GM21576 (cell line): ENCODE measurements around the gene BEND5.

Experiments
- ATAC-seq: cut with Tn5 transposase; IDR thresholded peaks from one replicate; pipeline ENCODE4 v1.9.1; 2021; ENCODE audit warnings: mild to moderate bottlenecking, moderate library complexity; ENCODE audit not compliant: unreplicated experiment

BEND5 gene

DNA sequence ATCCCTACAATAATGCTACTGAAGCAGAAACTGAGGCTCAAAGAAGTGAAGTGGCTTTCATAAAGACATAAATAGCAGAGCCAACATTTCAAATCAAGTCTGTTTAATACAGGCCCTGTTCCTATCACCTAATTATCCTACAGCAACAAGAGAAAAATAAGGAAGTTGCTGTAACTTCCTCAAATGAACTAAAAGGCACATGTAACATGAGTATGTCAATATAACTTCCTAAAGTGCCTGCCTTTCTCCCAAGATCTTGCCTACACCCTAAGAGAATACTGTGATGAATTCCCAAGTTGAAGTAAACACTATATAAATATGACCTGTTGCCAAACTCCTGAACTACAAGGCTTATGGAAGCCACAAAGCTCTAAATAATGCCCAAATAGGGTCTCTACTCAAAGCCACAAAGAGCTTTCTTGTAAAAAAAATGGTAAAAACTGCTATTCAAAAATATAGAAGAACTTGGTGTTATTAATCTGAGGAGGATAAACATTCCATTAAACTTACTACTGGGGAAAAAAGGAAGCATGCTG is 8.6 kb downstream of the BEND5 start:
- no peak for ATAC-seq

DNA sequence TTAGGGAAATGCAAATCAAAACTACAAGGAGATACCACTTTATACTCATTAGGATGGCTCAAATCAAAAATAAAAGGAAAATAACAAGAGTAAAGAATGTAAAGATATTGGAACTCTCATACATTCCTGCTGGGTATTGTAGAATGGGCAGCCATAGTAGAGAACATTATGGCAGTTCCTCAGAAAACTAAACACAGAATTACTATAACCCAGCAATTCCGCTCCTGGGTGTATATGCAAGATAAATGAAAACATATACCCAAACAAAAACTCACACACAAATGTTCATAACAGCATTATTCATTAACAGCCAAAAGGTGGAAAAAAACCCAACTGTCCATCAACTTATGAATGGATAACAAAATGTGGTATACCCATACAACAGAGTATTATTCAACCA is 11.4 kb downstream of the BEND5 start:
- no peak for ATAC-seq

DNA sequence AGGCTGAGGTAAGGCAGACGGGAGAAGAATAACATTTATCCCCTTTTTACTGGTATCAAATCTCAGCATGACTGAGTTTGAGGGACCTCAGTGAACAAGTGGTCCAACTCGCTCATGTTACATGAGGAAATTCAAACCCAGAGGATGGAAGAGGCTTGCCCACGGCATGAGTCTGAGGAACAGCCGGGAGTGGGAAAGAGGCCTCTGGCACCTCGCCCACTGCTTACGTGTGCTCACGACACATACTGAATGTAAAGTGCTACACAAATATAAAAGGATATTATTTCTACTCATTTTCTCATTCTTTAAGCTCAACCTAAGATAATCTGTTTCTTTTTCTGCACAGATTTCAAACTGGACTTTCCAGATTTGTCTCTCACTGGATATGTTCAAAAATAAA is 14.7 kb downstream of the BEND5 start:
- no peak for ATAC-seq

- ATAC-seq: no peak
Observed at GRCh38 chr1:48761411-48761810, 15.3 kb downstream of the BEND5 start.

GRCh38 chr1:48760857-48761256 is 15.8 kb downstream of the BEND5 start:
- no peak for ATAC-seq

DNA sequence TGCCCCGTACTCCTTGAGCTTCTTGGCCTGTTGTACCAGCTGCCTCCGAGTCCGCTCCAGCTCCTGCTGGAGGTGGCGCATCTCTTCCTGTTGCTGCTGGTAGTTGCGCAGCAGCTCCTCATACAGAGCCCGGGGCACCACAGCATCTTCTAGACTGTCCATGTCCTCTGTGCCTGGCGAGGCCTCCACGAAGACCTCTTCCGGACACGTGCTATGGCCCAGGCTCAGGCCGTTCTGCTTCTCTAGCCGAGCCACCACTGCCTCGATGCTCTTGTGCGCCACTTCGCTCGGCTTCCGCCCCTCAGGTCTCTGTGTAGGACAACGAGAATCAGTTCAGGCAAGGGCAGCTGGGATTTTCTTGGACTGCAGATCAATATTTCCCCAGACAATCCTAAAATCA is 17.7 kb downstream of the BEND5 start:
- ATAC-seq: no peak

- no peak for ATAC-seq
Observed at GRCh38 chr1:48757363-48757762, 19.3 kb downstream of the BEND5 start.

DNA sequence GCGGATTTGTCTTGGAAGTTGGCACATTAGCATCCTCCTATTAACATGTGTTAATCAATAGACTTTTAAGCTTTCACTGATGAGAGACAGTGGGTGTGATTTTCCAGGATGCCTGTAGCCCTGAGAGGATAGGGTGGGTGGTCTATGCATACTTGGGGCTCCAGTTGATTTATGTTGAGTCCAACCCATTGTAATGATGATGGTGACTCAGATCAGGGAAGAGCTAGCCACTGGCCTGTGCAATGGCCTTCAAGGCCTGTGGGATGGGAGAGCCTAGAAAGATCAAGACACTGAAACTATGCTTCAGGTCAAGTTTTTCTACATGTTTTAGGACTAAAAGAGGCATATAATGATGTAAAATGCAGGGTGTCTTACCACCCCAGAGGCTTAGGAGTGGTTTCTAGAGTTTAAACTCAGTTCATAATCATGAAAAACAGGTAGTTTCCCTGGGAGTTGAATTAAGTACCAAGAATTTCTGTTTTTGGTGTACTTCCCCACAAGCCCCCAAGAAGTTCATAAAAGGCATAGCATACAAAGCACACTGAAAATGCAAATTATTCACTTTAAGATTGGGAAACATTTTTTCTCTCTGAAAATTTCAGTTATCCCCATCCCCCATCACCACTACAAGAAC is 19.9 kb downstream of the BEND5 start:
- ATAC-seq: no peak

- no peak for ATAC-seq
Observed at GRCh38 chr1:48753293-48753692, 23.4 kb downstream of the BEND5 start.

GRCh38 chr1:48750109-48750508 is 26.6 kb downstream of the BEND5 start:
- peak; percentile 86 for ATAC-seq

DNA sequence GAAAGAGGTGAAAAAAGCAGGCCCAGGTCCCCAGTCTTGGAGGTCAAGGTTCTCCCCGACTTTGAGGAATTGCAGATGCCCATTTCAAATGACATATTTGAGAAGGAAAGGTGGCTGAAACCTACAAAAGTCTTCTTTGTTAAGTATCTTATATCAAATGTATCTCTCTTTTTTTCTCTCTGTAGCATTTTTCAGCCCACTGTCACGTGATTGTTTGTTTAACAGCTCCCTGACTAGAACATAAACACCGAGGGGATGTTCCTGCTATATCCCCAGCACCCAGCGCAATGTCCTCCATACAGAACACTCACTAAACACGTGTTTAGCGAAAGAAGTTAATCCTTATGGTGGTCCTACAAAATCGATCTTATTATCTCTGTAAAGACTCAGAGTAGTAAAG is 27.6 kb downstream of the BEND5 start:
- ATAC-seq: no peak

- ATAC-seq: no peak
Observed at GRCh38 chr1:48746906-48747305, 29.8 kb downstream of the BEND5 start.

GRCh38 chr1:48744032-48744431 is 32.7 kb downstream of the BEND5 start:
- no peak for ATAC-seq

DNA sequence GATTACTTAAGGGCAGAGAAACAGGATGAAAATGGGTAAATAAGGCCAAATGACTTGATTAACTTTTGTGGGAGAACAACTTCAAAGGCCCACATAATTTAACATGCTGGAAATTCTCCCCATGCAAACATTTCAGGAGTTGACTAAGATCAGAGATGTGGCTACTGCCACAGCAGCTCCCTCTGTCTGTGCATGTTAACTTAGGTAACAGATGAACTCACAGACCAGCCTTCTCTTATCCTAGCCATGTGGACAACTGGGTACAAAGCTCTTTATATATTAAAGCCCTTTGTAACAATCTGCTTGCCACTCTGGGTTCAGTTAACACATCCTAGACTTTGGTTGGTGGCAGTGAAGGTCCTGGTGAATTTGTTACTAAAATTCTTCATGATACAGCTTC is 33.2 kb downstream of the BEND5 start:
- ATAC-seq: no peak

DNA sequence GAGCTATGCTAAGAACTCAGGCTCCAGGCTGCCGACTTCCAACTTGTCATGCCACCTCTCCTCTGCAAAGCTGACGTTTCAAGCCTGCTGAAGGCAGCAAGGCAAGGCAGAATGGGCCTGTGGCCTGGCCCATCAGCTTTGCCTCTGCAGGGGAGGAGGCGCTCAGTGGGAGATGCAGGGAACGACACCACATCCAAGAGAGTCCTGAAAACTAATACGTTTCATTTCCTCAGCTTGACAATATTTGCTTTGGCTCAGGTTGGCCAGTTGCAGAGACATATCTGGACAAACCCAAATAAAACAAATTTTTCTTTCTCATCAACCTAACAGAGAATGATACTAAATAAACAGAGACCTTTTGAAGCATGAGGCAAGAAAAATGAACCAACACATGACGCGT is 35.3 kb downstream of the BEND5 start:
- no peak for ATAC-seq

- ATAC-seq: no peak
Observed at GRCh38 chr1:48740621-48741020, 36.1 kb downstream of the BEND5 start.

GRCh38 chr1:48739091-48739490 is 37.6 kb downstream of the BEND5 start:
- no peak for ATAC-seq

- ATAC-seq: no peak
Observed at GRCh38 chr1:48738356-48738755, 38.3 kb downstream of the BEND5 start.

DNA sequence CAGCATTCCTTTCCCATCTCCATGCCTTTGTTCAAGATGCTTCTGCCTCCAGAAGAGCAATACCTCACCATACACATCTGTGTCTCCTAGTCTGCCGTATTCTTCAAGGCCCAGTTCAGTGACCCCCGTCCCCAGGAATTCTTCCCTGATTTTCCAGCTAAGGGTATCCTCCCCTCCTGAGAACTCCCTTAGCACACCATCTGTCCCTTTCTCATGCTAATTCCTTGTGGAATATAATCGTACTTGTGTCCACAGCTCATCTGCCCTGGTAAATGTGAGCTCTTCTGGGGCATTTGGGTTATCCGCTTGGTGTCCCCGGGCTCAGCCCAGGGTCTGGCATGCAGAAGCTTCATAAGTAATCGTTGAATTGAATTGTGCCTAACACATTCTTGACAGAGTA is 40.9 kb downstream of the BEND5 start:
- no peak for ATAC-seq

DNA sequence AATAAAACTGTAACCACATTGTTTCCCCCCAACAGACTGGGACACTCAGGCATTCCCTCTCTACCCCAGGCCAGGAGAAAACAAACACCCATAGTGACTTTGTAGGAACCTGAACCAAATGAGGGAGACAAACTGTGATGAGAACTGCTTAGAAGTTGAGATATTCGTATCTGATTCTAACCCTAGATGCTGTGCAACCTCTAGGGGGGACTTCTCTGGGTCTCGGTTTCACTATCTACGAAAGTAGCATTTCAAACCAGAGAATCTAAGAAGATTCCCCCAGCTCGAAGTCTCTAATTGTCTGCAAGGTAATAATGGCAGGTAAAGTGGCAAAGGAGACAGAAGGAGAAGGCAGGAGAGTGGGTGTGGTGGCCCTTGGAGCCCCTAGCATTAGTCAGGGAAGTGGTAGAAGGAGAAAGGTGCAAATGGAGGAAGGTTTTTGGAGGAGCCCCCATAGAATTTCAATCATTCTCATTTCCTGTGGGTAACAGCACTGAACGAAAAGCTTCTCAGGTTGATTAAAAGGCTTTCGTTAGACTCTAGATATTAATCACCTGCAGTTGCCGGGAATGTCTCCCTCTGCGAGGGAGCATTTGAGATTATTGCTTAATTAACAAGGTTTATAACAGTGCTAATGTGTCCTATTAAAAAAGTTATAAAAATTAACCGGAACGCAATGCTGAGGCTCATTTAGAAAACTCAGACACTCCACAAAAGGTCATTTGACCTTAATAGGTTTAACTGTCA is 46.4 kb downstream of the BEND5 start:
- ATAC-seq: no peak

DNA sequence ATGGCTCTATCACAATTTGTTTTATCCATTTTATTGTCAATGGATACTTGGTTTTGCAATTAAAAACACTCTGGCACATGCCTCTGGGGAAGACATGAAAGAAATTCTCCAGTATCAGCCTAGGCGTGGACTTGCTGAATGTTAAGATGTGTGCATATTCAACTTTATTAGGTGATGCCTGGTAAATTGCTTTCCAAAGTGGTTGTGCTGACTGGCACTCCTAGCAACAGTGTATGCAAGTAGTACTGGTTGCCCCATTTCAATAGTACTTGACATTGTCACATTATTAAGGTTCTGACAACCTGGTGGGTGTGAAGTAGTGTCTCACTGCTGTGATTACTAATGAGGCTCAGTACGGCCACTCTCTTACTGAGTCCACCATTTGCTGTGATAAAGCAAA is 48.1 kb downstream of the BEND5 start:
- ATAC-seq: no peak

GRCh38 chr1:48726557-48727215 is 50.0 kb downstream of the BEND5 start:
- no peak for ATAC-seq
